Stimulated activated CD4-positive, alpha-beta T cell treated with anti-CD3 and anti-CD28 coated beads, Interleukin-4, amount 100 ng/mL, for 1 hour (primary cell): ENCODE data around the gene CLCN3.
"Not testable (repeated sequence)": the region's sequence is repeated elsewhere in the genome, so short reads cannot be mapped to it uniquely, and the experiment has no call there.

Source experiments
- DNase-seq: peaks from one replicate; pipeline ENCODE4 v3.0.0-alpha.2; 2020

CLCN3 gene

GRCh38 chr4:169618286-169618685, 2.1 kb upstream of the CLCN3 start:
- no peak for DNase-seq

GRCh38 chr4:169618986-169619385, 1.4 kb upstream of the CLCN3 start:
- DNase-seq = no peak

- DNase-seq = peak; percentile 32
These were observed 840 bp upstream of the CLCN3 start for GRCh38 chr4:169619518-169619957.

- DNase-seq = no peak
These were observed 486 bp downstream of the CLCN3 start for GRCh38 chr4:169620880-169621248.

- no peak for DNase-seq
These were observed 1.5 kb downstream of the CLCN3 start for GRCh38 chr4:169621731-169622492.

DNA sequence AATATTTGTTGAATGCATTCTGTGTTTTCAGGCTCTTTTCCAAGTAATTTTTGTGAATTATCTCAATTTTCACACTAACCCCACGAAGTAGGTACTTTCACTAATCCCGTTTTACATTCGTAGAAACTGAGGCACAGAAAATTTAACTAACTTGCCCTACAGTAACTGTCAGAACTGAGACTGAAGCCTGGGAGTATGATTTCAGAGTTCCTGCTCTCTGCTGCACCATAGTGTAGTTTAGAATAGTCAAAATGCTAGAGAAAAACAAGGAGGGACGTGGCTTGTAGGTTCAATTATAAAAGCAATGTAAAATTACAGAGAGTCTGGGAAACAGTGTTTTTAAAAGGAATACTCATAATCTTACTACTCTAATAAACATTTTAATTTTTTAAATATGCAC, 2.2 kb downstream of the CLCN3 start:
- DNase-seq = no peak

DNA sequence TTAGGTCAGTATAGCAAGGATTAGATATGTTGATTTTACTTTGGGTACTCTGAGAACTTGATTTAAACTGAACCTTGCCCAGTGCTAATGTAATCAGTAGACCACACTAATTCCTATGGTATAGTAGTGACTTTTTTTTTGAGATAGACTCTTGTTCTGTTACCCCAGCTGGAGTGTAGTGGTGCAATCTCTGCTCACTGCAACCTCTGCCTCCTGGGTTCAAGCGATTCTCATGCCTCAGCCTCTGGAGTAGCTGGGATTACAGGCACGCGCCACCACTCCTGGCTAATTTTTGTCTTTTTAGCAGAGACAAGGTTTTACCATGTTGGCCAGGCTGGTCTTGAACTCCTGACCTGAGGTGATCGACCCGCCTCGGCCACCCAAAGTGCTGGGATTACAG, 3.6 kb downstream of the CLCN3 start:
- not testable (repeated sequence) for DNase-seq

- DNase-seq = no peak
These were observed 5.5 kb downstream of the CLCN3 start for GRCh38 chr4:169625886-169626285.

DNA sequence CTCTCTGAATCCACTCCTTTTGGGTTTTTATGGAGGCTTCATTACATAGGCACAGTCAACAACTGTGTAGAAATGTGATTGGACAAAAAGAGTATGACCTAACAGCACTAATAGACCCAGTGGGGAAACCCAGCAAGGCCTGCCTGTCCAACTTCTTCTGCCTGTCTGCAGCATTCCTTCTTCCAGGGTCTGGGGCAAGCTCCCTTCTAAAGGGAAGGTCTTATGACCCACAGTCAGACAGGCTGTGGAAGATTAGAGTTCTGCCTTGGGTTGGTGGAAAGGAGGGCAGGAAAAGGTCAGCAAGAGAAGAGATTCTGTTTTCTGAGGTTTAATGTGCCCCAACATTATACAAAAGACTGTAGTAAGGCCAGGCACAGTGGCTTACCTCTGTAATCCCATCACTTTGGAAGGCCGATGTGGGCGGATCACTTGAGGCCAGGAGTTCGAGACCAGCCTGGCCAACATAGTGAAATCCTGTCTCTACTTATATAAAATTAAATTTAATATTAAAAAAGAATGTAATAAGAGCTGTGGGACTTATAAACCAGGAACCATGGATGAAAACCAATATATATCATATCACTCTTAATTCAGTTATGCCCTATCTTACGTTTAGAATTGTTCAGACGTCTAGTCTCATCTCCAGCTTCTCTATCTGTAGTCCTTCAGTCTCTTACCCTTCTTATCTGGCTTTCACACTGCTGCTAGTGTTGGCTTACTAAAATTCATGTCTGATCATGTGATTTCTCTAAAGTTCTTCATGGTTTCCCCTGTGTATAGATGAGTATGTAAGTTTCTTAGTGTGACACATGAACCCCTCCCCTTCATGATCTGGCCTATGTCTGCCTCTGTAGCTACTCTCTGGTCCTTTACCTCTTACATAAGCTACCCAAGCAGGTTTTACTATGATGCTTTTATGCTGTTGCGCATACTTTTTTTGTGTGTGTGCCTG, 6.2 kb downstream of the CLCN3 start:
- DNase-seq = no peak

GRCh38 chr4:169627307-169627706, 6.9 kb downstream of the CLCN3 start:
- DNase-seq = no peak

GRCh38 chr4:169628579-169628978, 8.2 kb downstream of the CLCN3 start:
- no peak for DNase-seq

DNA sequence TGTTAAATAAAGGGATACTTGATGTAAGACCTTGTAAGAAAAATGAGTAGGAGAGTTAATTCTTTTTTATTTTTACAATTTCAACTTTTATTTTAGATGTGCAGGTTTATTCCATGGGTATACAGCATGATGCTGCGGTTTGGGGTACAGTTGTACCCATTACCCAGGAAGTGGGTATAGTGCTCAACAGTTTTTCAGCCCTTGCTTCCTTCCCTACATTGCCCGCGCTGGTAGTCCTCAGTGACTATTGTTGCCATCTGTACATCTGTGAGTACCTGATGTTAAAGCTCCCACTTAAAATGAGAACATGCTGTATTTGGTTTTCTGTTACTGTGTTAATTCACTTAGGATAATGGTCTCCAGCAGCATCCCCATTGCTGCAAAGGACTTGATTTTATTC, 9.7 kb downstream of the CLCN3 start:
- DNase-seq = no peak

DNA sequence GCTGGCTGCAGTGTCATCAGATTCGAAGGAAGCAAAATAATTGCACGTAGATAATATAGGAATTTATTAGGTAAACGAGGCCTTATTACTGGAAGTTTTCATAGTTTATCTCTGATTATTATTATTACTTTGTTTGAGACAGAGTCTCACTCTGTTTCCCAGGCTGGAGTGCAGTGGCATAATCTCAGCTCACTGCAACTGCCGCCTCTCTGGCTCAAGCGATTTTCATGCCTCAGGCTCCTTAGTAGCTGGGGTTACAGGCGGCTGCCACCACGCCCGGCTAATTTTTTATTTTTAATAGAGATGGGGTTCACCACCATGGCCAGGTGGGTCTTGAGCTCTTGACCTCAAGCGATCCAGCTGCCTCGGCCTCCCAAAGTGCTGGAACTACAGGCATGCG, 12.5 kb downstream of the CLCN3 start:
- DNase-seq = no peak

GRCh38 chr4:169634975-169635374, 14.6 kb downstream of the CLCN3 start:
- no peak for DNase-seq

DNA sequence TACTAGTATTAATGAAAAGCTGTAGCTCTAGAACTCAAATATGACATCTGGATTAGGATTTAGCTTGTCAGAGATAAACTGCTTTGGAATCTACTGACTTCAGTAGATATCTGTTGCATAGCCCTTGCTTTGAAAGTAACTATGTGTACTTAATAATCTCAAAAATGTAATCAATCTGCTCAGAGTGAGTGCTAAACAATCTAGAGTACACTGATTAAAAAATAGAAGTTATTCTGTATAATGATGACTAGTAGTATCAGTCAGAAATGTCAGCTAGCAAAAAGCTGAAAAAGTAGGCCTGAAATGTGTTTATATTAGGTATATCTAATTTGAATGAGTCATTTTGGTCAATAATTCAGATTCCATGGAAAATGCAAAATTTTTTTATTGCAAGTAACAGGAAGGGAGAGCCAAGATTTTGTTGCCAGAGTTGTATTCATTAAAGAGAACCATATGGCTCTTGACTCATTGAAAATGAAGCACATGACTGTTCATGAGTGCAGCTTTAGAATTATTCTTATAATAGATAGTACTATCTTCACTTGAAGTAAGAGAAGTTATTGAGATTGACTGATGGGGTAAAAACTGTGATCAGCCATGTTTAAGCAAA, 20.0 kb downstream of the CLCN3 start:
- no peak for DNase-seq

GRCh38 chr4:169644802-169645201, 24.4 kb downstream of the CLCN3 start:
- DNase-seq = no peak

GRCh38 chr4:169645627-169646026, 25.2 kb downstream of the CLCN3 start:
- no peak for DNase-seq

DNA sequence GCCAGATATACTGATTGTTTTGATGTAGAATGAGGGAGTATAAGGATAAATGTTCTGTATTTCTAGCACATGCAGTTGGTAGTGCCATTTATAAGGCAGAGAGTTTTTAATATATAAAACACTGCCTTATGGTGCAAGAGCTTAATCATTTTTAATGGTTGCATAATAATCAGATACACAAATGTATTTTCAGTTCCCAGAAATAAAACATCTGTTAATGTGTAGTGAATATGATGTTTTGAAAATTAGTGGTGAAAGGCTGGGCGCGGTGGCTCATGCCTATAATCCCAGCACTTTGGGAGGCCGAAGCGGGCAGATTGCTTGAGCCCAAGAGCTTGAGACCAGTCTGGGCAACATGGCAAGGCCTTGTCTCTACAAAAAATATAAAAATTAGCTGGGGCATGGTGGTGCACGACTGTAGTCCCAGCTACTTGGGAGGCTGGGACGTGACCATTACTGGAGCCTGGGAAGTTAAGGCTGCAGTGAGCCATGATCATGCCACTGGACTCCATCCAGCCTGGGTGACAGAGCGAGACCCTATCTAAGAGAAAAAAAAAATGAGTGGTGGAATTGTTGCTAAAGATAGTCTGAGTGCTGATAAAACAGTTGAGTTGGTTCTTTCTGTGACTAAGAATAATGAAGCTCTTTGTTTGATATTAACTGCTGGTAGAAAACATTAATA, 29.3 kb downstream of the CLCN3 start:
- DNase-seq = no peak

DNA sequence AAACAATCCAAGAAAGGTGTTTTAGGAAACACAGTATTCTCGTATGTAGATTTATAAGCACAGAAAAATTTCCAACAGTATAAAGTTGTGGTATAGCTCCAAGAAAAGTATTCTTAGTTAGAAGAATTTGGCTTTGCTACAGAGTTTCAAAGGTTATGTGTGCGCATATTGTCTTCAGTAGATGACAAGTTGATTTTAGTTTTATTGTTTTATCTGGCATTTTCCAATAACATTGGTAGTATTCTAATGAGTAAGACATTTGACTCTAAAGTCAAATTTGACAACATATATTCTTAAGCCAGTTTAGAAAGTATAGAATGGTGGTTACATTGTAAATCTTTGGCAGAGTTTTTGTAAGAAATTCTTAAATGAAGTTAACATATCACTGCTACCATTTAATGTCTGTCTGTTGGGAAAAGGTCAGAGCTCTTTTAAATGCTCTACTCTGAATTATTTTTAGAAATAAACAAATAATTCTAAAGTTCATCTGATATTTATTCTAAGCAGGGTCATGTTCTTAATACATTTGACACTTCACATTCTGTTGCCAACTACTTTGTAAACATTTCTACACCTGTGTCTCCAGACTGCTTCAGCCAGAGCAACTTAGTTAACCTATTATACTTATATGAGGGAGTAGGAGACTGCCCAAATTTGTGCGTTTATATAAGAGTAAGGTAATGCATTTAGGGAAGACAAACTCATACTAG, 30.0 kb downstream of the CLCN3 start:
- no peak for DNase-seq

DNA sequence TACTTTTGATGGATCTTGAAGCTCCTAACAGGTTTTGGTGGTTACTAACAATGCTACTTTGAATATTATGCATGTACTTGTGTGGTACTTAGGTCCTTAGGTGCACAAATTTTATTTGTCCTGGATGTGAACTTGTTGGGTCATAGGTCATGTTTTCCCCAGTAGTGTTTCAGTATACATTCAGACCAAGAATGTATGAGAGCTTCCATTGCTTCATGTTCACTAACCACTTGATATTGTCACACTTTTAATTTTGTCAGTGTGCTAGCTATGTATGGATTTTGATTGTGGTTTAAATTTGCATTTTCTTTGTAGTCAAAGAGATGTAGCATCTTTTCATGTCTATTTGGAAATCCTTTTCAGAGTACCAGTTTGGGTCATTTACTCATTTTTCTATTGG, 32.2 kb downstream of the CLCN3 start:
- DNase-seq = no peak

DNA sequence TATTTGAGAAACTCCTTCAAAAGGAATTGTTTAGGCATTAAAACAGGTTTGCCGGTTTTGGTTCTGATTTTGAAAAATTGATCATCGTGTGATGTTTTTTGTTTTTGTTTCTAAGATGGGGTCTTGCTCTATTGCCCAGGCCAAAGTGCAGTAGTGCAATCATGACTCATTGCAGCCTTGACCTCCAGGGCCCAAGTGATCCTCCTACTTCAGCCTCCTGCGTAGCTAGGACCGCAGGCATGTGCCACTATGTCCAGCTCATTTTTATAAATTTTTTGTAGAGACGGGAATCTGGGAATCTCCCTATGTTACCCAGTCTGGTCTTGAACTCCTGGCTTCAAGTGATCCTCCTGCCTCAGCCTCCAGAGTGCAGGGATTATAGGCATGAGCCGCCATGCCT, 35.0 kb downstream of the CLCN3 start:
- no peak for DNase-seq

- DNase-seq = no peak
These were observed 37.2 kb downstream of the CLCN3 start for GRCh38 chr4:169657470-169658107.
